ENCODE results near the gene IKZF1.

The IKZF1 gene

DNA sequence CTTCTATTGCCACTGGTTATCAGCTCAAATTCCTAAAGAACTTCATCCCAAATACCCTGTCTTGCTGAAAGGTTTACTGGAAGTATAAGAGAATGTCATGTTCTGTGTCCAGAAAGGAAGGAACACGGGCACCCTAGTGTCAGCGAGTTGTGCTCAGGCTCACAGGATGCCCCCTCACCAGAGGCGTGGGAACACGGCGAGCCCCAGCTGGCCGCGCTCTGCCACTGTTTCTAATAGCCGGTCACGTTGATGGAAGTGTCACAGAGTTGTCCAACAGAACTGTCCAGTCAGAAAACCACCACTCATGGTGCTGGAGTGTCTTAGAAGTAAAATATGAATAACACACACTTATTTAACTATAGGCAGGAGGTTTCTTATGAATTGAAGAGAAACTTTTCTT lies 72.8 kb downstream of the IKZF1 start:
- Histone ChIP-seq H3K4me2 (ENCODE audit: insufficient read depth, low read length) (no peak overlapping the region), H2AFZ (ENCODE audit: low read depth, low read length) (no peak overlapping the region), H3K9me3 (ENCODE audit: insufficient read depth, low read length, severe bottlenecking) (no peaks in the 10 kb centered on the region), H4K20me1 (ENCODE audit: insufficient read depth, low read length) (0 out of 2 replicates have a peak, but pooled peaks cover 6% of the 10 kb centered on the region), H3K4me3 (ENCODE audit: low read depth in 1 of 2, low read length in 2 of 2) (no peak overlapping the region), H3K79me2 (ENCODE audit: insufficient read depth, low read length) (peaks cover 36% of the 10 kb centered on the region), H3K36me3 (ENCODE audit: insufficient read depth, low read length) (peaks cover 95% of the 10 kb centered on the region), H3K4me1 (ENCODE audit: insufficient read depth, low read length) (no peaks in the 10 kb centered on the region), H3K27me3 (ENCODE audit: insufficient read depth, low read length, poor library complexity) (no peaks in the 10 kb centered on the region), H3K9ac (ENCODE audit: low read depth, low read length) (no peak overlapping the region), H3K27ac (ENCODE audit: low read length) (no peak overlapping the region)
- no peak for TF ChIP-seq EZH2 (IDR thresholded peaks at IDR 0.05; ENCODE audit: borderline replicate concordance, low read depth, low read length, severe bottlenecking)
- TF ChIP-seq, protein P1, sequence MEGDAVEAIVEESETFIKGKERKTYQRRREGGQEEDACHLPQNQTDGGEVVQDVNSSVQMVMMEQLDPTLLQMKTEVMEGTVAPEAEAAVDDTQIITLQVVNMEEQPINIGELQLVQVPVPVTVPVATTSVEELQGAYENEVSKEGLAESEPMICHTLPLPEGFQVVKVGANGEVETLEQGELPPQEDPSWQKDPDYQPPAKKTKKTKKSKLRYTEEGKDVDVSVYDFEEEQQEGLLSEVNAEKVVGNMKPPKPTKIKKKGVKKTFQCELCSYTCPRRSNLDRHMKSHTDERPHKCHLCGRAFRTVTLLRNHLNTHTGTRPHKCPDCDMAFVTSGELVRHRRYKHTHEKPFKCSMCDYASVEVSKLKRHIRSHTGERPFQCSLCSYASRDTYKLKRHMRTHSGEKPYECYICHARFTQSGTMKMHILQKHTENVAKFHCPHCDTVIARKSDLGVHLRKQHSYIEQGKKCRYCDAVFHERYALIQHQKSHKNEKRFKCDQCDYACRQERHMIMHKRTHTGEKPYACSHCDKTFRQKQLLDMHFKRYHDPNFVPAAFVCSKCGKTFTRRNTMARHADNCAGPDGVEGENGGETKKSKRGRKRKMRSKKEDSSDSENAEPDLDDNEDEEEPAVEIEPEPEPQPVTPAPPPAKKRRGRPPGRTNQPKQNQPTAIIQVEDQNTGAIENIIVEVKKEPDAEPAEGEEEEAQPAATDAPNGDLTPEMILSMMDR (IDR thresholded peaks at IDR 0.05; ENCODE audit: borderline replicate concordance, extremely low read depth, low read length, poor library complexity, severe bottlenecking), result no peak
- ATAC-seq (ENCODE audit: insufficient read depth, low read depth) (no peak), DNase-seq (no peak)

DNA sequence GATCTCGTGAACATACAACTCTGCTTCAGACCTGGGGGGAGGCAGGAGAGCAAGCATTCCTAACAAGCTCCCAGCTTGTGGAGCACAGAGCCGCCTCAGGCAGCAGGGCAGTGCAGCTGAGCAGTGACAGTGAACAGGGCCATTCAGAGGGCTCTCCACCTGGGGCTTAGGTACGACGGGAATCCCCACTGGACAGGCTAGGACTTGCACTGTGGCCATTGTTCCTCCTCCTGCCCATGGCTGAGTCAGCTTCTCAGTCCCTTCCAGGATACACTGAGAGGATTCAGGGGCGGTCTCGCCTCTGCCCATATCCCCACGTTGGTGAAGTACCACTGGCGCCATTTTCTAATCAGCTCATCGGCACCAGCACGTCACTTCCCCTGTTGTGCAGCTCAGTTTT lies 74.6 kb downstream of the IKZF1 start:
- no peak overlapping the region for H3K4me2 ChIP-seq (ENCODE audit: insufficient read depth, low read length)
- TF ChIP-seq, protein P1 (IDR thresholded peaks at IDR 0.05; ENCODE audit: borderline replicate concordance, extremely low read depth, low read length, poor library complexity, severe bottlenecking), result no peak
- TF ChIP-seq EZH2 (IDR thresholded peaks at IDR 0.05; ENCODE audit: borderline replicate concordance, low read depth, low read length, severe bottlenecking), result no peak
- H3K4me1 ChIP-seq (ENCODE audit: insufficient read depth, low read length), result no peaks in the 10 kb centered on the region
- peaks cover 36% of the 10 kb centered on the region for H3K79me2 ChIP-seq (ENCODE audit: insufficient read depth, low read length)
- H2AFZ ChIP-seq (ENCODE audit: low read depth, low read length), result no peak overlapping the region
- ATAC-seq (ENCODE audit: insufficient read depth, low read depth) (no peak), DNase-seq (no peak)
- H4K20me1 ChIP-seq (ENCODE audit: insufficient read depth, low read length), result peaks cover 10% of the 10 kb centered on the region; the same call in 1 of the 2 replicates
- H3K4me3 ChIP-seq (ENCODE audit: low read depth in 1 of 2, low read length in 2 of 2), result no peak overlapping the region
- no peak overlapping the region for H3K9ac ChIP-seq (ENCODE audit: low read depth, low read length)
- no peaks in the 10 kb centered on the region for H3K27me3 ChIP-seq (ENCODE audit: insufficient read depth, low read length, poor library complexity)
- no peak overlapping the region for H3K27ac ChIP-seq (ENCODE audit: low read length)
- H3K36me3 ChIP-seq (ENCODE audit: insufficient read depth, low read length), result peaks cover 95% of the 10 kb centered on the region
- no peaks in the 10 kb centered on the region for H3K9me3 ChIP-seq (ENCODE audit: insufficient read depth, low read length, severe bottlenecking)

DNA sequence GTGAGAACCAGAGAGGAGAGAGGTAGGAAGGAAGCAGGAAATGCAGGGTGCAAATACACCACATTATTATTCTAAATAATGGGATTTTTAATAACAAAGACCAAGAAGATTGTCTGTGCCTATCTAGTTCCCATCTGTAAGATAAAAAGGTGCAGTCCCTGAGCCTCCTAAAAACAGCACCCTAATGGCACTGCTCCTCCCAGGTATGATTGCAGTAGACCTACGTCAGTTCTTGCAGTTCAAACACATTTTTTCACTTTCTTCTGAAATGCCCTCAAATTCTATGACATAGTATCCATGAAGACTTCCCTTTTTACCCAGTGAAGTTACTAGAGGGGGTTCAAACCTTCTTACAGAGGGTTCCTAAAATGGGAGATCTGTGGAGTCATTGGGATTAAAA lies 75.0 kb downstream of the IKZF1 start:
- no peak overlapping the region for H3K4me3 ChIP-seq (ENCODE audit: low read depth in 1 of 2, low read length in 2 of 2)
- H3K27ac ChIP-seq (ENCODE audit: low read length), result no peak overlapping the region
- H3K4me1 ChIP-seq (ENCODE audit: insufficient read depth, low read length), result no peaks in the 10 kb centered on the region
- H3K9me3 ChIP-seq (ENCODE audit: insufficient read depth, low read length, severe bottlenecking), result no peaks in the 10 kb centered on the region
- H3K9ac ChIP-seq (ENCODE audit: low read depth, low read length), result no peak overlapping the region
- H3K36me3 ChIP-seq (ENCODE audit: insufficient read depth, low read length), result peaks cover 95% of the 10 kb centered on the region
- DNase-seq (no peak), ATAC-seq (ENCODE audit: insufficient read depth, low read depth) (no peak)
- peaks cover 35% of the 10 kb centered on the region for H3K79me2 ChIP-seq (ENCODE audit: insufficient read depth, low read length)
- no peak overlapping the region for H2AFZ ChIP-seq (ENCODE audit: low read depth, low read length)
- no peak overlapping the region for H3K4me2 ChIP-seq (ENCODE audit: insufficient read depth, low read length)
- no peaks in the 10 kb centered on the region for H3K27me3 ChIP-seq (ENCODE audit: insufficient read depth, low read length, poor library complexity)
- peaks cover 10% of the 10 kb centered on the region; the same call in 1 of the 2 replicates for H4K20me1 ChIP-seq (ENCODE audit: insufficient read depth, low read length)
- TF ChIP-seq, protein P1 (IDR thresholded peaks at IDR 0.05; ENCODE audit: borderline replicate concordance, extremely low read depth, low read length, poor library complexity, severe bottlenecking), result no peak
- no peak for TF ChIP-seq EZH2 (IDR thresholded peaks at IDR 0.05; ENCODE audit: borderline replicate concordance, low read depth, low read length, severe bottlenecking)

DNA sequence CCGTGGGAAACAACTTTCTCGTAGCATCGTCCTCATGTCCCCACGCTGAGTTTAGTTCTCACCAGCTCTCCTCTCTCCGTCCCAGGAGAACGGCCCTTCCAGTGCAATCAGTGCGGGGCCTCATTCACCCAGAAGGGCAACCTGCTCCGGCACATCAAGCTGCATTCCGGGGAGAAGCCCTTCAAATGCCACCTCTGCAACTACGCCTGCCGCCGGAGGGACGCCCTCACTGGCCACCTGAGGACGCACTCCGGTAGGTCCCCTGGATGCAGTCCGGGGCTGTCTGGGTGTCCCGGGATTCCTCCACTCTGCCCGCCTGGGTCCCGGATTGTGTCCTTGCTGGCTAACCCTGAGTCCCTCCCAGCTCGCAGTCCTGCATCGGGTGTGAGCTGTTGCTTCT lies 77.9 kb downstream of the IKZF1 start:
- Histone ChIP-seq H3K27ac (ENCODE audit: low read length) (no peak overlapping the region), H3K4me2 (ENCODE audit: insufficient read depth, low read length) (no peak overlapping the region), H3K4me1 (ENCODE audit: insufficient read depth, low read length) (no peaks in the 10 kb centered on the region), H4K20me1 (ENCODE audit: insufficient read depth, low read length) (peaks cover 12% of the 10 kb centered on the region; the same call in 1 of the 2 replicates), H3K36me3 (ENCODE audit: insufficient read depth, low read length) (peaks cover 96% of the 10 kb centered on the region), H3K27me3 (ENCODE audit: insufficient read depth, low read length, poor library complexity) (no peaks in the 10 kb centered on the region), H3K9ac (ENCODE audit: low read depth, low read length) (no peak overlapping the region), H3K79me2 (ENCODE audit: insufficient read depth, low read length) (peaks cover 33% of the 10 kb centered on the region), H2AFZ (ENCODE audit: low read depth, low read length) (no peak overlapping the region), H3K9me3 (ENCODE audit: insufficient read depth, low read length, severe bottlenecking) (no peaks in the 10 kb centered on the region), H3K4me3 (ENCODE audit: low read depth in 1 of 2, low read length in 2 of 2) (no peak overlapping the region)
- ATAC-seq (ENCODE audit: insufficient read depth, low read depth) (no peak), DNase-seq (no peak)
- no peak for TF ChIP-seq EZH2 (IDR thresholded peaks at IDR 0.05; ENCODE audit: borderline replicate concordance, low read depth, low read length, severe bottlenecking)
- TF ChIP-seq, protein P1 (IDR thresholded peaks at IDR 0.05; ENCODE audit: borderline replicate concordance, extremely low read depth, low read length, poor library complexity, severe bottlenecking), result no peak

All from DND-41 (cell line).